GM12873 (cell line): ENCODE results near the gene CAPN12.

Experiments used
- TF ChIP-seq, protein P1 (sequence below): IDR thresholded peaks from 2 replicates; pipeline ENCODE4 v1.5.1; 2012; ENCODE audit warnings: low read depth, mild to moderate bottlenecking, moderate library complexity, low read length, control low read depth; ENCODE audit not compliant: insufficient read depth; ENCODE audit errors: missing control alignments

CAPN12 gene

GRCh38 chr19:38708413-38709024 lies 35.8 kb downstream of the CAPN12 start:
- TF ChIP-seq, protein P1, sequence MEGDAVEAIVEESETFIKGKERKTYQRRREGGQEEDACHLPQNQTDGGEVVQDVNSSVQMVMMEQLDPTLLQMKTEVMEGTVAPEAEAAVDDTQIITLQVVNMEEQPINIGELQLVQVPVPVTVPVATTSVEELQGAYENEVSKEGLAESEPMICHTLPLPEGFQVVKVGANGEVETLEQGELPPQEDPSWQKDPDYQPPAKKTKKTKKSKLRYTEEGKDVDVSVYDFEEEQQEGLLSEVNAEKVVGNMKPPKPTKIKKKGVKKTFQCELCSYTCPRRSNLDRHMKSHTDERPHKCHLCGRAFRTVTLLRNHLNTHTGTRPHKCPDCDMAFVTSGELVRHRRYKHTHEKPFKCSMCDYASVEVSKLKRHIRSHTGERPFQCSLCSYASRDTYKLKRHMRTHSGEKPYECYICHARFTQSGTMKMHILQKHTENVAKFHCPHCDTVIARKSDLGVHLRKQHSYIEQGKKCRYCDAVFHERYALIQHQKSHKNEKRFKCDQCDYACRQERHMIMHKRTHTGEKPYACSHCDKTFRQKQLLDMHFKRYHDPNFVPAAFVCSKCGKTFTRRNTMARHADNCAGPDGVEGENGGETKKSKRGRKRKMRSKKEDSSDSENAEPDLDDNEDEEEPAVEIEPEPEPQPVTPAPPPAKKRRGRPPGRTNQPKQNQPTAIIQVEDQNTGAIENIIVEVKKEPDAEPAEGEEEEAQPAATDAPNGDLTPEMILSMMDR = no peak

GRCh38 chr19:38707512-38708114 lies 36.7 kb downstream of the CAPN12 start:
- TF ChIP-seq, protein P1 = no peak

GRCh38 chr19:38706792-38707511 lies 37.3 kb downstream of the CAPN12 start:
- TF ChIP-seq, protein P1 = no peak

DNA sequence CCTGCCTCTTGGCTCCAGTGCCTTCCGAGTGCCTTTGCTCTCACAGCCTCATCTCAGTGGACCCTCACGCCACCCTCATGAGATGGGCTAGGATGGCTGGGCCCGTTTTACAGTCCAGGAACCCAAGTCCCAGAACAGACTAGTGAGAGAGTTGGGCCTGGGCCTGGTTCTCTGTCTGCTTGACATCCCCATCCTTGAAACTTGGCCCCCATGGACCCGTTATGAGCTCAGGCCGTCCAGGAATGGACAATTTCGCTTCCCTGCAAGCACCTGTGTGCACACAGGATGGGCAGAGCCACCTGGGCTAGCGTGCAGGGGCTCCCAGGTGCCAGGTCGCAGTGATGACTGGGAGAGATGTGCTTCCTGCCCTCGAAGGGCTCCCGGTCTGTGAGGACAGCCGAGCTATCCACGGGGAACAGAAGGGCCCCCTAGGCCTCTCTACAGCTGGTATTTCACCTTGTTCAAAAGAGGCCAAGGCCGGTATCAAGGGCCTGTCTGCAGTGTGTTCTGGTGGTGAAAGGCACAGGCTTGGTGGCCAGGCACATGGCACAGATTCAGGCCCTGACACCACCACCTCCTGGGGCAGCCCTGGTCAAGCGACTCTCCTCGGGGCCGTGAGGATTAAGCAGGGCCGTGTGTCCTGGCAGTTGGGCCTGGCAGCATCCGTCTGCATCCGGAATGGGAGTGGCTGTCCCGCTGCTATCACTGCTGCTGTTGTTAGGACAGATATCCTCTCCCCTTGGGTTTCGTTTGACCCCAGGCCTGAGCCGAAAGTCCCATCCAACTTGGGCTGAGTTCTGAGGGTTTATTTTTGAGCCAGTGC lies 38.9 kb downstream of the CAPN12 start:
- TF ChIP-seq, protein P1 = no peak

DNA sequence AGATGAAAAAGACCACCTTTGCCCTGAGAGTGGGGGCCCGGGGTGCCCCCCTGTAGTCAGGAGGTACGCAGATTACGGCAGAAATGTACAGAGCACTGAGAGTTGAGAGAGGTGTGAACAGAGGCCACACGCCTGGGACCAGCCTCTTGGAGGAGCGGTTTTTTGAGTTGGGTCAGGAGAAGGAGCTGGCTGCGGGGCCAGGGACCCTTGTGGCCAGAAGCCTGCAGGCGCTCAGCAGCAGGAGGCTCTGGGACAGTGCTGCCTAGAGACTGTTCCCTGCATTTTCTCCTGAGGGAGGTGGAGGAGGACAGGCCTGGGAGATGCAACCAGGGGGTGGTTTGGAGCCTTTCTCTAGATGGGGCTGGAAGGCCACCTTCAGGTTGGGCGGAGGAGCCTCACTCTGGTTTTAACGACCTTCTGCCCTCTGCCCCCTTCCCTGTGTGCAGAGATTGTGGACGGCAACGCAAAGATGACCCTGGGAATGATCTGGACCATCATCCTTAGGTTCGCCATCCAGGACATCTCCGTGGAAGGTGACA lies 39.7 kb downstream of the CAPN12 start:
- TF ChIP-seq, protein P1 = peak; percentile 9

DNA sequence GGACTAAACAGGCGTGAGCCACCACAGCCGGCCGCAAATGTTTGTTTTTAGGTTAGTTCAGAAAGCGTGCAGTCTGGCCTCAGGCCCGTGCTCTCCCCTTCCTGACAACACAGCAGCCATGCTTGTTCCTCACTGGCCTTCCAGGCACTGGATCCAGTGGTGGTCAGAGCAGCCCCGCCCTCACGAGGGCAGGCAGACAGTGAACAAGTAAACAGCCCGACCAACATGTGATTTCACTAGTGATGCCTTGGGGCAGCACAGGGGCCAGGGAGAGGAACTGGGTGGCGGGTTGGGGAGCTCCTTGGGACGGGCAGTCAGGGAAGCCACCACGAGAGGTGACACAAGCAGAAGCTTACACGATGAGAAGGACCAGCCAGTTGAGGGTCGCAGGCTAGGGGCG lies 40.8 kb downstream of the CAPN12 start:
- TF ChIP-seq, protein P1 = no peak
